GM23338 (cell line): ENCODE measurements around the gene RNASET2.

Experiments
- CTCF ChIP-seq, 2 experiments: fragments of 200-600 bp in 1 of 2; sonication (generic) in 1 of 2; conservative IDR thresholded peaks; 2 replicates each; pipeline versions ENCODE4 v1.5.1 to v1.6.1; 2016 to 2017; ENCODE audit warnings: antibody characterized with exemption in 2 of 2, low read depth in 2 of 2, mild to moderate bottlenecking in 2 of 2, moderate library complexity in 1 of 2
- EZH2 ChIP-seq: fragments of 200-600 bp; sonication (generic); IDR thresholded peaks from one replicate; pipeline ENCODE4 v1.8.0; 2017; ENCODE audit warnings: antibody characterized with exemption, mild to moderate bottlenecking, low read depth; ENCODE audit not compliant: unreplicated experiment
- POLR2AphosphoS5 ChIP-seq: IDR thresholded peaks from 2 replicates; pipeline ENCODE4 v1.6.1; 2016; ENCODE audit warnings: antibody characterized with exemption, low read depth
- REST ChIP-seq: IDR thresholded peaks from one replicate; pipeline ENCODE4 v1.6.1; 2018; ENCODE audit warnings: antibody characterized with exemption; ENCODE audit not compliant: unreplicated experiment
- ZNF331 ChIP-seq: fragments of 250-450 bp; sonication (Bioruptor Pico); IDR thresholded peaks from 2 replicates; pipeline ENCODE4 v1.5.0; 2020; ENCODE audit warnings: low read depth, mild to moderate bottlenecking, moderate library complexity

- TF ChIP-seq ZNF331 (CRISPR knock-in tag) (no peak), POLR2AphosphoS5 (no peak), CTCF (conservative IDR thresholded peaks at IDR 0.05; ENCODE audit: low read depth in 2 of 2) (no peak), REST (no peak), EZH2 (no peak)
These were observed 20.3 kb upstream of the RNASET2 start for GRCh38 chr6:166976636-166977035.
